NB4 (cell line): Measurements from ENCODE around the gene ARHGDIG.

ENCODE experiments used
- TF ChIP-seq, protein P1 (sequence below): IDR thresholded peaks from one replicate; pipeline ENCODE4 v1.5.1; 2012; ENCODE audit warnings: low read depth, low read length
- TF ChIP-seq, protein P2 (sequence below): IDR thresholded peaks from 2 replicates; pipeline ENCODE4 v1.6.1; 2011; ENCODE audit warnings: low read depth, low read length

DNA sequence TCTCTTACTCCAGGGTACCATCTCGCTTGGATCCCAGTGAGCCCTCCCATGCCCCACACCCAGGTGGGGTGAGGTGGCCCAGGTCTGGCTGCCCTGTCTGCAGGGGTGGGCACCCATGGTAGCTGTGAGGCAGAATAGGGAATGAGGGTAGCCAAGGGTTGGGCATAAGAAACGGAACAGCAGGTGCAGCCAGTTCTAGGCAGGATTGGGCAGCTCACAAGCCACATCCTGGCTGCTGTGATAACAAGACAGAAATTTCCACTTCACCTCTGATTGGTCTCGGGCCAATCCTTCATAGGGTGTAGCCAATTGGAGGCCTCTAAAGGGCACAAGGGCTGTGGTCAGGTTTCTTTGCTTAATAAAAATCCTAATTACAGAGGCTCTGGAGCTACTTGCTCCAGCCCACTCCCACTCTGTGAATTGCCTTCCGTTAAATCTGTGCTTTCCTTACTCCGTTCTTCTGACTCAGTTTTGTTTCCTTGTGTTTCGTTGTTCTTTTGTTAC is 1.5 kb upstream of the ARHGDIG start:
- TF ChIP-seq, protein P1, sequence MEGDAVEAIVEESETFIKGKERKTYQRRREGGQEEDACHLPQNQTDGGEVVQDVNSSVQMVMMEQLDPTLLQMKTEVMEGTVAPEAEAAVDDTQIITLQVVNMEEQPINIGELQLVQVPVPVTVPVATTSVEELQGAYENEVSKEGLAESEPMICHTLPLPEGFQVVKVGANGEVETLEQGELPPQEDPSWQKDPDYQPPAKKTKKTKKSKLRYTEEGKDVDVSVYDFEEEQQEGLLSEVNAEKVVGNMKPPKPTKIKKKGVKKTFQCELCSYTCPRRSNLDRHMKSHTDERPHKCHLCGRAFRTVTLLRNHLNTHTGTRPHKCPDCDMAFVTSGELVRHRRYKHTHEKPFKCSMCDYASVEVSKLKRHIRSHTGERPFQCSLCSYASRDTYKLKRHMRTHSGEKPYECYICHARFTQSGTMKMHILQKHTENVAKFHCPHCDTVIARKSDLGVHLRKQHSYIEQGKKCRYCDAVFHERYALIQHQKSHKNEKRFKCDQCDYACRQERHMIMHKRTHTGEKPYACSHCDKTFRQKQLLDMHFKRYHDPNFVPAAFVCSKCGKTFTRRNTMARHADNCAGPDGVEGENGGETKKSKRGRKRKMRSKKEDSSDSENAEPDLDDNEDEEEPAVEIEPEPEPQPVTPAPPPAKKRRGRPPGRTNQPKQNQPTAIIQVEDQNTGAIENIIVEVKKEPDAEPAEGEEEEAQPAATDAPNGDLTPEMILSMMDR = no peak
- TF ChIP-seq, protein P2, sequence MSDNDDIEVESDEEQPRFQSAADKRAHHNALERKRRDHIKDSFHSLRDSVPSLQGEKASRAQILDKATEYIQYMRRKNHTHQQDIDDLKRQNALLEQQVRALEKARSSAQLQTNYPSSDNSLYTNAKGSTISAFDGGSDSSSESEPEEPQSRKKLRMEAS = no peak
